Activated naive CD8-positive, alpha-beta T cell treated with anti-CD3 and anti-CD28 coated beads, Interleukin-2, amount 50 U/mL, for 24 hours (primary cell): ENCODE results near the gene HCFC2.

ENCODE experiments used
- ATAC-seq: fragments of 150-1000 bp; cut with Tn5 transposase; one replicate; pipeline ENCODE4 v1.10.0; 2021
- DNase-seq: peaks from one replicate; pipeline ENCODE4 v3.0.0; 2021
- H3K27ac Mint-ChIP-seq: one replicate; pipeline ENCODE4 v1.8.0; 2021; ENCODE audit warnings: mild to moderate bottlenecking, mixed read lengths
- H3K27me3 Mint-ChIP-seq: one replicate; pipeline ENCODE4 v1.8.0; 2021; ENCODE audit warnings: mixed read lengths
- H3K36me3 Mint-ChIP-seq: one replicate; pipeline ENCODE4 v1.8.0; 2021; ENCODE audit warnings: low read depth, mixed read lengths
- H3K4me1 Mint-ChIP-seq: one replicate; pipeline ENCODE4 v1.8.0; 2021; ENCODE audit warnings: mixed read lengths
- H3K4me3 Mint-ChIP-seq: one replicate; pipeline ENCODE4 v1.8.0; 2021; ENCODE audit warnings: mild to moderate bottlenecking, moderate library complexity, mixed read lengths
- H3K9me3 Mint-ChIP-seq: one replicate; pipeline ENCODE4 v1.8.0; 2021; ENCODE audit warnings: mixed read lengths

The HCFC2 gene

GRCh38 chr12:104049278-104049902 lies 14.9 kb upstream of the HCFC2 start:
- Mint-ChIP-seq H3K27me3 (peaks cover 43% of the 10 kb centered on the region), H3K4me3 (peak overlapping the region; percentile 55), H3K36me3 (no peaks in the 10 kb centered on the region), H3K9me3 (no peaks in the 10 kb centered on the region), H3K27ac (no peak overlapping the region), H3K4me1 (peaks cover 8% of the 10 kb centered on the region)
- no peak for DNase-seq
- ATAC-seq, result no peak

- no peaks in the 10 kb centered on the region for H3K9me3 Mint-ChIP-seq
- H3K36me3 Mint-ChIP-seq, result no peaks in the 10 kb centered on the region
- DNase-seq (peak; percentile 9), ATAC-seq (peak; percentile 46)
- H3K27me3 Mint-ChIP-seq, result peaks cover 48% of the 10 kb centered on the region
- H3K27ac Mint-ChIP-seq, result no peak within 1 kb of the TSS
- H3K4me1 Mint-ChIP-seq, result peaks cover 8% of the 10 kb centered on the region
- H3K4me3 Mint-ChIP-seq, result peak within 1 kb of the TSS; percentile 55
Observed at GRCh38 chr12:104049903-104050356, 14.4 kb upstream of the HCFC2 start, which contains the start of gene GLT8D2. Gene GLT8D2, minus strand, starts transcription at chr12:104050187. Its CDS starts 30,539 bp downstream, at chr12:104019648.

- no peak overlapping the region for H3K27ac Mint-ChIP-seq
- peaks cover 8% of the 10 kb centered on the region for H3K4me1 Mint-ChIP-seq
- no peaks in the 10 kb centered on the region for H3K9me3 Mint-ChIP-seq
- DNase-seq (no peak), ATAC-seq (no peak)
- H3K36me3 Mint-ChIP-seq, result no peaks in the 10 kb centered on the region
- H3K4me3 Mint-ChIP-seq, result peak overlapping the region; percentile 55
- peaks cover 48% of the 10 kb centered on the region for H3K27me3 Mint-ChIP-seq
Observed at GRCh38 chr12:104050436-104050835, 13.9 kb upstream of the HCFC2 start.

GRCh38 chr12:104054681-104055346 lies 9.5 kb upstream of the HCFC2 start:
- H3K4me1 Mint-ChIP-seq, result peaks cover 6% of the 10 kb centered on the region
- no peaks in the 10 kb centered on the region for H3K9me3 Mint-ChIP-seq
- DNase-seq (no peak), ATAC-seq (no peak)
- peaks cover 43% of the 10 kb centered on the region for H3K27me3 Mint-ChIP-seq
- H3K4me3 Mint-ChIP-seq, result no peak overlapping the region
- H3K27ac Mint-ChIP-seq, result no peak overlapping the region
- H3K36me3 Mint-ChIP-seq, result no peaks in the 10 kb centered on the region

- Mint-ChIP-seq H3K36me3 (no peaks in the 10 kb centered on the region), H3K9me3 (no peaks in the 10 kb centered on the region), H3K4me1 (no peaks in the 10 kb centered on the region), H3K27ac (no peak overlapping the region), H3K4me3 (no peak overlapping the region), H3K27me3 (peaks cover 37% of the 10 kb centered on the region)
- DNase-seq, result no peak
- no peak for ATAC-seq
Observed at GRCh38 chr12:104055686-104056388, 8.5 kb upstream of the HCFC2 start.

GRCh38 chr12:104056419-104056972 lies 7.8 kb upstream of the HCFC2 start:
- H3K9me3 Mint-ChIP-seq, result no peaks in the 10 kb centered on the region
- DNase-seq (no peak), ATAC-seq (no peak)
- H3K36me3 Mint-ChIP-seq, result no peaks in the 10 kb centered on the region
- no peak overlapping the region for H3K27ac Mint-ChIP-seq
- H3K27me3 Mint-ChIP-seq, result peaks cover 33% of the 10 kb centered on the region
- no peaks in the 10 kb centered on the region for H3K4me1 Mint-ChIP-seq
- no peak overlapping the region for H3K4me3 Mint-ChIP-seq

- Mint-ChIP-seq H3K4me3 (no peak overlapping the region), H3K9me3 (no peaks in the 10 kb centered on the region), H3K27me3 (peaks cover 33% of the 10 kb centered on the region), H3K36me3 (no peaks in the 10 kb centered on the region), H3K4me1 (no peaks in the 10 kb centered on the region), H3K27ac (no peak overlapping the region)
- ATAC-seq (no peak), DNase-seq (no peak)
Observed at GRCh38 chr12:104057771-104058197, 6.5 kb upstream of the HCFC2 start.

GRCh38 chr12:104058802-104059201 lies 5.5 kb upstream of the HCFC2 start:
- Mint-ChIP-seq H3K4me3 (no peak overlapping the region), H3K36me3 (no peaks in the 10 kb centered on the region), H3K4me1 (peaks cover 3% of the 10 kb centered on the region), H3K9me3 (no peaks in the 10 kb centered on the region), H3K27ac (no peak overlapping the region), H3K27me3 (peaks cover 27% of the 10 kb centered on the region)
- ATAC-seq (no peak), DNase-seq (no peak)

GRCh38 chr12:104059963-104060362 lies 4.4 kb upstream of the HCFC2 start:
- H3K4me1 Mint-ChIP-seq, result peaks cover 4% of the 10 kb centered on the region
- H3K27me3 Mint-ChIP-seq, result peaks cover 19% of the 10 kb centered on the region
- no peaks in the 10 kb centered on the region for H3K36me3 Mint-ChIP-seq
- H3K27ac Mint-ChIP-seq, result no peak overlapping the region
- no peak overlapping the region for H3K4me3 Mint-ChIP-seq
- no peak for ATAC-seq
- DNase-seq, result no peak
- H3K9me3 Mint-ChIP-seq, result no peaks in the 10 kb centered on the region

GRCh38 chr12:104060791-104061190 lies 3.5 kb upstream of the HCFC2 start:
- H3K4me3 Mint-ChIP-seq, result no peak overlapping the region
- ATAC-seq, result no peak
- H3K36me3 Mint-ChIP-seq, result no peaks in the 10 kb centered on the region
- H3K27ac Mint-ChIP-seq, result no peak overlapping the region
- H3K9me3 Mint-ChIP-seq, result no peaks in the 10 kb centered on the region
- peaks cover 19% of the 10 kb centered on the region for H3K27me3 Mint-ChIP-seq
- peaks cover 12% of the 10 kb centered on the region for H3K4me1 Mint-ChIP-seq
- DNase-seq, result no peak

- peaks cover 14% of the 10 kb centered on the region for H3K27me3 Mint-ChIP-seq
- H3K9me3 Mint-ChIP-seq, result no peaks in the 10 kb centered on the region
- H3K4me3 Mint-ChIP-seq, result peak overlapping the region; percentile 89
- H3K36me3 Mint-ChIP-seq, result peaks cover 2% of the 10 kb centered on the region
- DNase-seq (no peak), ATAC-seq (peak; percentile 29)
- H3K27ac Mint-ChIP-seq, result peak overlapping the region; percentile 78
- H3K4me1 Mint-ChIP-seq, result peaks cover 22% of the 10 kb centered on the region
Observed at GRCh38 chr12:104063712-104064030, 660 bp upstream of the HCFC2 start.

GRCh38 chr12:104064842-104065427 lies 604 bp downstream of the HCFC2 start:
- Mint-ChIP-seq H3K27me3 (peaks cover 7% of the 10 kb centered on the region), H3K4me1 (peaks cover 22% of the 10 kb centered on the region), H3K4me3 (peak overlapping the region; percentile 89), H3K9me3 (no peaks in the 10 kb centered on the region), H3K36me3 (peaks cover 2% of the 10 kb centered on the region), H3K27ac (peak overlapping the region; percentile 74)
- DNase-seq (no peak), ATAC-seq (no peak)

- ATAC-seq, result no peak
- Mint-ChIP-seq H3K27ac (no peak overlapping the region), H3K9me3 (no peaks in the 10 kb centered on the region), H3K27me3 (no peaks in the 10 kb centered on the region), H3K4me3 (no peak overlapping the region), H3K36me3 (peaks cover 17% of the 10 kb centered on the region), H3K4me1 (peaks cover 4% of the 10 kb centered on the region)
- DNase-seq, result no peak
Observed at GRCh38 chr12:104072099-104072498, 7.8 kb downstream of the HCFC2 start.

- no peak for ATAC-seq
- no peaks in the 10 kb centered on the region for H3K9me3 Mint-ChIP-seq
- H3K36me3 Mint-ChIP-seq, result peaks cover 15% of the 10 kb centered on the region
- no peak for DNase-seq
- no peaks in the 10 kb centered on the region for H3K4me1 Mint-ChIP-seq
- H3K4me3 Mint-ChIP-seq, result no peak overlapping the region
- H3K27ac Mint-ChIP-seq, result no peak overlapping the region
- H3K27me3 Mint-ChIP-seq, result no peaks in the 10 kb centered on the region
Observed at GRCh38 chr12:104073699-104074098, 9.4 kb downstream of the HCFC2 start.
